MM.1S (cell line): ENCODE data around the gene SGSH.

Experiments used
- DNase-seq: peaks from one replicate; pipeline ENCODE4 v3.0.0-alpha.2; 2015
- H2AFZ ChIP-seq: fragments of 300-600 bp; sonication (generic); 2 replicates; pipeline ENCODE4 v1.6.0; 2016; ENCODE audit warnings: antibody characterized with exemption, low read length
- H3F3A ChIP-seq: fragments of 300-600 bp; sonication (generic); 2 replicates; pipeline ENCODE4 v1.6.1; 2016; ENCODE audit warnings: mild to moderate bottlenecking, antibody characterized with exemption, low read length, moderate library complexity, mixed read lengths; ENCODE audit not compliant: insufficient read depth
- H3K27ac ChIP-seq: fragments of 300-600 bp; sonication (generic); 2 replicates; pipeline ENCODE4 v1.5.1; 2016; ENCODE audit warnings: mild to moderate bottlenecking, low read length
- H3K27me3 ChIP-seq: fragments of 300-600 bp; sonication (generic); replicated peaks from 2 replicates; pipeline ENCODE4 v1.6.0; 2016; ENCODE audit warnings: low read length; ENCODE audit not compliant: insufficient read depth
- H3K36me3 ChIP-seq: fragments of 300-600 bp; sonication (generic); replicated peaks from 2 replicates; pipeline ENCODE4 v1.6.1; 2016; ENCODE audit warnings: mild to moderate bottlenecking, low read length, mixed read lengths; ENCODE audit not compliant: insufficient read depth
- H3K4me1 ChIP-seq: fragments of 300-600 bp; sonication (generic); 2 replicates; pipeline ENCODE4 v1.6.1; 2016; ENCODE audit warnings: low read length, mixed read lengths
- H3K4me2 ChIP-seq: fragments of 300-600 bp; sonication (generic); 2 replicates; pipeline ENCODE4 v1.6.0; 2016; ENCODE audit warnings: low read depth, low read length
- H3K4me3 ChIP-seq: fragments of 300-600 bp; sonication (generic); 2 replicates; pipeline ENCODE4 v1.5.1; 2016; ENCODE audit warnings: low read length, mixed read lengths
- H3K79me2 ChIP-seq: fragments of 300-600 bp; sonication (generic); 2 replicates; pipeline ENCODE4 v1.6.1; 2016; ENCODE audit warnings: mixed run types, low read length, mixed read lengths
- H3K9ac ChIP-seq: fragments of 300-600 bp; sonication (generic); 2 replicates; pipeline ENCODE4 v1.6.1; 2016; ENCODE audit warnings: low read length, mixed read lengths
- H3K9me2 ChIP-seq: fragments of 300-600 bp; sonication (generic); replicated peaks from 2 replicates; pipeline ENCODE4 v1.6.1; 2016; ENCODE audit warnings: mild to moderate bottlenecking, low read length, mixed read lengths; ENCODE audit not compliant: insufficient read depth
- H3K9me3 ChIP-seq: fragments of 300-600 bp; sonication (generic); replicated peaks from 2 replicates; pipeline ENCODE4 v1.6.1; 2016; ENCODE audit warnings: mild to moderate bottlenecking, low read length, mixed read lengths; ENCODE audit not compliant: insufficient read depth
- H4K20me1 ChIP-seq: fragments of 300-600 bp; sonication (generic); 2 replicates; pipeline ENCODE4 v1.6.1; 2016; ENCODE audit warnings: mild to moderate bottlenecking, low read length, moderate library complexity, mixed read lengths; ENCODE audit not compliant: insufficient read depth
- CTCF ChIP-seq: fragments of 300-600 bp; sonication (generic); IDR thresholded peaks from 2 replicates; pipeline ENCODE4 v1.5.1; 2016; ENCODE audit warnings: antibody characterized with exemption, low read length, mixed read lengths
- EZH2 ChIP-seq: fragments of 300-600 bp; sonication (generic); optimal IDR thresholded peaks from 2 replicates; pipeline ENCODE3; 2017; ENCODE audit warnings: low read depth, mild to moderate bottlenecking, antibody characterized with exemption, low read length, mixed read lengths
- EZH2phosphoT487 ChIP-seq: fragments of 300-600 bp; sonication (generic); IDR thresholded peaks from 2 replicates; pipeline ENCODE4 v1.6.1; 2018; ENCODE audit warnings: antibody characterized with exemption, low read length

Gene SGSH

GRCh38 chr17:80166446-80166845 is 53.7 kb downstream of the SGSH start:
- Histone ChIP-seq H3K9me3 (no peaks in the 10 kb centered on the region), H3K36me3 (no peaks in the 10 kb centered on the region)

GRCh38 chr17:80164185-80164584 is 55.9 kb downstream of the SGSH start:
- TF ChIP-seq EZH2 (no peak), EZH2phosphoT487 (no peak), CTCF (no peak)
- Histone ChIP-seq H3K4me1 (no peaks in the 10 kb centered on the region), H3K9me2 (no peaks in the 10 kb centered on the region), H3K9me3 (no peaks in the 10 kb centered on the region), H3K27ac (no peak overlapping the region), H3K4me3 (no peak overlapping the region), H3K9ac (no peak overlapping the region), H3K36me3 (no peaks in the 10 kb centered on the region), H3K27me3 (peaks cover 30% of the 10 kb centered on the region), H2AFZ (no peak overlapping the region), H3F3A (no peaks in the 10 kb centered on the region), H3K4me2 (no peak overlapping the region), H4K20me1 (no peaks in the 10 kb centered on the region), H3K79me2 (no peaks in the 10 kb centered on the region)
- DNase-seq = no peak

More at GRCh38 chr17:80166446-80166845, 53.7 kb downstream of the SGSH start:
- no peak overlapping the region for H3K9ac ChIP-seq
- DNase-seq = no peak
- no peak overlapping the region for H2AFZ ChIP-seq
- no peaks in the 10 kb centered on the region for H3K9me2 ChIP-seq
- H4K20me1 ChIP-seq = no peaks in the 10 kb centered on the region
- TF ChIP-seq EZH2 (no peak), CTCF (no peak), EZH2phosphoT487 (no peak)
- H3K27ac ChIP-seq = no peak overlapping the region
- no peaks in the 10 kb centered on the region for H3K79me2 ChIP-seq
- H3K4me2 ChIP-seq = no peak overlapping the region
- peaks cover 46% of the 10 kb centered on the region for H3K27me3 ChIP-seq
- H3K4me1 ChIP-seq = no peaks in the 10 kb centered on the region
- no peak overlapping the region for H3K4me3 ChIP-seq
- H3F3A ChIP-seq = no peaks in the 10 kb centered on the region

GRCh38 chr17:80163336-80163735 is 56.8 kb downstream of the SGSH start:
- Histone ChIP-seq H3K36me3 (no peaks in the 10 kb centered on the region), H2AFZ (no peak overlapping the region), H3K4me2 (no peak overlapping the region), H3K4me1 (no peaks in the 10 kb centered on the region), H3K9me3 (no peaks in the 10 kb centered on the region), H3K9ac (no peak overlapping the region), H3K27ac (no peak overlapping the region), H3K4me3 (no peak overlapping the region), H3K79me2 (no peaks in the 10 kb centered on the region), H3K9me2 (no peaks in the 10 kb centered on the region), H3F3A (no peaks in the 10 kb centered on the region), H3K27me3 (peaks cover 27% of the 10 kb centered on the region), H4K20me1 (no peaks in the 10 kb centered on the region)
- DNase-seq = no peak
- TF ChIP-seq EZH2 (no peak), EZH2phosphoT487 (no peak)

- Histone ChIP-seq H3K27ac (no peak overlapping the region), H3F3A (no peaks in the 10 kb centered on the region), H3K4me3 (no peak overlapping the region), H3K79me2 (no peaks in the 10 kb centered on the region), H3K4me2 (no peak overlapping the region), H4K20me1 (no peaks in the 10 kb centered on the region), H3K9ac (no peak overlapping the region), H3K27me3 (peaks cover 19% of the 10 kb centered on the region), H3K9me2 (no peaks in the 10 kb centered on the region), H3K36me3 (no peaks in the 10 kb centered on the region), H2AFZ (no peak overlapping the region), H3K4me1 (no peaks in the 10 kb centered on the region), H3K9me3 (no peaks in the 10 kb centered on the region)
- TF ChIP-seq CTCF (no peak), EZH2phosphoT487 (no peak), EZH2 (no peak)
- no peak for DNase-seq
These were observed 59.6 kb downstream of the SGSH start for GRCh38 chr17:80160536-80160935.
